ENCODE measurements around the gene CHMP2B.

DNA sequence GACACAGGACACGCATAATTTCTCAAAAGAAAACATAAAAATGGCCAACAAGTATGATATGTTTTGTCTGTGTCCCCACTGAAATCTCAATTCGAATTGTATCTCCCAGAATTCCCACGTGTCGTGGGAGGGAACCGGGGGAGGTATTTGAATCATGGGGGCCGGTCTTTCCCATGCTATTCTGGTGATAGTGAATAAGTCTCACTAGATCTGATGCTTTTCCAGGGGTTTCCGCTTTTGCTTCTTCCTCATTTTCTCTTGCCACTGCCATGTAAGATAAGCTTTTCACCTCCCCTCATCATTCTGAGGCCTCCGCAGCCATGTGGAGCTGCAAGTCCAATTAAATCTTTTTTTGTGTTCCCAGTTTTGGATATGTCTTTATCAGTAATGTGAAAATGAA is 61.3 kb downstream of the CHMP2B start:
- TF ChIP-seq POLR2AphosphoS5 (IDR thresholded peaks at IDR 0.05; ENCODE audit: low read depth, low read length) (no peak), POLR2A (IDR thresholded peaks at IDR 0.05; ENCODE audit: low read depth, low read length) (no peak)
